HG03095 (cell line): ENCODE measurements around the gene PRTG.
"Not testable (repeated sequence)": the region's sequence is repeated elsewhere in the genome, so short reads cannot be mapped to it uniquely, and the experiment has no call there.

ENCODE experiments used
- ATAC-seq: cut with Tn5 transposase; IDR thresholded peaks from one replicate; pipeline ENCODE4 v1.9.1; 2021; ENCODE audit warnings: moderate library complexity; ENCODE audit not compliant: unreplicated experiment

The PRTG gene

GRCh38 chr15:55743729-55744655 lies 1.0 kb upstream of the PRTG start:
- no peak for ATAC-seq

GRCh38 chr15:55742498-55742926 lies 440 bp downstream of the PRTG start:
- no peak for ATAC-seq

GRCh38 chr15:55741833-55742497 lies 987 bp downstream of the PRTG start:
- ATAC-seq: no peak

GRCh38 chr15:55740981-55741832 lies 1.7 kb downstream of the PRTG start:
- no peak for ATAC-seq

GRCh38 chr15:55740359-55740878 lies 2.5 kb downstream of the PRTG start:
- no peak for ATAC-seq

- no peak for ATAC-seq
Observed at GRCh38 chr15:55739641-55740040, 3.3 kb downstream of the PRTG start.

- ATAC-seq: no peak
Observed at GRCh38 chr15:55738715-55739114, 4.2 kb downstream of the PRTG start.

GRCh38 chr15:55737373-55737772 lies 5.6 kb downstream of the PRTG start:
- ATAC-seq: no peak

GRCh38 chr15:55736756-55737155 lies 6.2 kb downstream of the PRTG start:
- no peak for ATAC-seq

GRCh38 chr15:55734641-55735040 lies 8.3 kb downstream of the PRTG start:
- no peak for ATAC-seq

- ATAC-seq: not testable (repeated sequence)
Observed at GRCh38 chr15:55733461-55733860, 9.5 kb downstream of the PRTG start.

GRCh38 chr15:55721554-55722185 lies 21.3 kb downstream of the PRTG start:
- no peak for ATAC-seq

- no peak for ATAC-seq
Observed at GRCh38 chr15:55715355-55716076, 27.4 kb downstream of the PRTG start.

- no peak for ATAC-seq
Observed at GRCh38 chr15:55714064-55714463, 28.9 kb downstream of the PRTG start.

GRCh38 chr15:55712363-55712762 lies 30.6 kb downstream of the PRTG start:
- no peak for ATAC-seq

- no peak for ATAC-seq
Observed at GRCh38 chr15:55710286-55710685, 32.7 kb downstream of the PRTG start.

- ATAC-seq: no peak
Observed at GRCh38 chr15:55709458-55709857, 33.5 kb downstream of the PRTG start.

- ATAC-seq: no peak
Observed at GRCh38 chr15:55708720-55709119, 34.2 kb downstream of the PRTG start.

- ATAC-seq: no peak
Observed at GRCh38 chr15:55707951-55708350, 35.0 kb downstream of the PRTG start.

GRCh38 chr15:55707518-55707917 lies 35.4 kb downstream of the PRTG start:
- ATAC-seq: no peak
